ENCODE data around the gene ZNF444. TPM values are rescaled to one million over a fixed set of nuclear protein-coding genes. Genes with fewer than 3 reads are reported as not detected.
"Not testable (repeated sequence)": the region's sequence is repeated elsewhere in the genome, so short reads cannot be mapped to it uniquely, and the experiment has no call there.

The ZNF444 gene

DNA sequence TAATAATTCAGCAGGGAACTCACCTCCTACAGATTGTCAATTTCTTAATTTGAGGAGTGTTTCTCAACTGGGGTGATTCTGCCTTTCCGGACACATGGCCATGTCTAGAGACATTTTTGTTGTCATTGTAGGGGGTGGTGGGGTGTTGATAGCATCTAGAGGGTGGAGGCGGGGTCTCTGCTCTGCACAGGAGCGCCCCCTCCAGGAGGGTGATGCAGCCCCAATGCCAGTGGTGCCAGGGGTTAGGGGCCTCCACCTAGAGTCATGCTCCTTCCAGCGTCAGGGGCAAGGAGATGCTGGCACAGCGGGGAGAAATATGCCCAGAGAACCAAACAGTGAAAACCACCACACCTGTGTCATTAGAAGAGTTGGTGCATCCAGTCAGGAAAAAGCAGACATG is 66.5 kb downstream of the ZNF444 start:
- not testable (repeated sequence) for H3K27me3 ChIP-seq (ENCODE audit: control insufficient read depth, insufficient read depth, low read length)

DNA sequence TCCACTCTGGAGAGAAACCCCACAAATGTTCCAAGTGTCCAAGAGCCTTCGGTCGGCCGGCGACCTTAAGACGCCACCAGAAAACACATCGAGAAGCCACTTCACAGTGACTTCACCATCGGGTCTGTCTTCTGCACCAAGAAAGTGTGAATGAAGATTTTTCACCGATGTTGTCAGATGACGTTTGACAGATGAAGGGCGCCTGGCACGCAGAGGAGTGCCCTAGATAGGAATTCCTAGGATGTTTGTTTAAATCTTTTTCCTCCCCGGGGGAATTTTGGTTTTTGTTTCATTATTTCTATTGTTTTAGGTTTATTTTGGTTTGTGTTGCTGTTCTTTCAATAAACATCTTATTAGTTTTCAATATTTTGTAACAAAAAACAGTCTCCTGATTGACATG is 68.0 kb downstream of the ZNF444 start:
- no peak overlapping the region for H3K4me3 ChIP-seq (ENCODE audit: low read length)
- no peaks in the 10 kb centered on the region for H3K9me3 ChIP-seq (replicated peaks; ENCODE audit: low read length)
- no peak overlapping the region for H3K4me2 ChIP-seq (ENCODE audit: low read length)

More for the DNA sequence above, 66.5 kb downstream of the ZNF444 start:
- not testable (repeated sequence) for H3K36me3 ChIP-seq (ENCODE audit: insufficient read depth, low read length); H3K9ac ChIP-seq (ENCODE audit: low read depth, low read length); H3K4me1 ChIP-seq (ENCODE audit: control insufficient read depth, insufficient read depth, low read length); H3K4me2 ChIP-seq (ENCODE audit: low read length); H3K9me3 ChIP-seq (replicated peaks; ENCODE audit: low read length); H3K4me3 ChIP-seq (ENCODE audit: low read length)

DNA sequence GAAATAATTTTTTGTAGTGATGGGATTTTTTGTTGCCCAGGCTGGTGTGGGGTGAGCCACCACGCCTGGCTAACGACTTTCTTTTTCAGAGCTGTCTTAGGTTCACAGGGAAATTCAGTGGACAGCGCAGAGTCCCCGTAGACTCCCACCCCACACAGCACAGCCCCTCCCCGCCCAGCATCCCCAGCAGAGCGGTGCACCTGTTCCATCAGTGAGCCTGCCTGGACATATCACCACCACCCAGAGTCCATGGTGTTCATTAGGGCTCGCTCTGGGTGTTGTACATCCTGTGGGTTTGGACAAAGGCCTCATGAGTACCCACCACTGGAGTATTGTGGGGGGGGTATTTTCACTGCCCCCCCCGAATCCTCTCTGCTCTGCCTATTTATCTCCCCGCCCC is 68.9 kb downstream of the ZNF444 start:
- H3K4me1 ChIP-seq (ENCODE audit: control insufficient read depth, insufficient read depth, low read length); H3K9ac ChIP-seq (ENCODE audit: low read depth, low read length); H3K4me3 ChIP-seq (ENCODE audit: low read length); H3K36me3 ChIP-seq (ENCODE audit: insufficient read depth, low read length); H3K4me2 ChIP-seq (ENCODE audit: low read length); H3K27me3 ChIP-seq (ENCODE audit: control insufficient read depth, insufficient read depth, low read length); H3K9me3 ChIP-seq (replicated peaks; ENCODE audit: low read length): not testable (repeated sequence)

More for the DNA sequence above, 68.0 kb downstream of the ZNF444 start:
- H3K27me3 ChIP-seq (ENCODE audit: control insufficient read depth, insufficient read depth, low read length), result no peaks in the 10 kb centered on the region
- no peaks in the 10 kb centered on the region for H3K4me1 ChIP-seq (ENCODE audit: control insufficient read depth, insufficient read depth, low read length)
- no peak overlapping the region for H3K9ac ChIP-seq (ENCODE audit: low read depth, low read length)
- no peaks in the 10 kb centered on the region for H3K36me3 ChIP-seq (ENCODE audit: insufficient read depth, low read length)

Small RNA genes lying within 50 kb of the gene (small RNA-seq; reads per million reads assigned to genes)
- gene AC024580.2 (not detected), gene RF00019 (not detected)
